NCI-H1105 (cell line): ENCODE measurements around the gene LRMDA.

ENCODE experiments used
- DNase-seq: peaks from one replicate; lab custom pipeline; 2025; lab: John Stamatoyannopoulos, UW

LRMDA gene

DNA sequence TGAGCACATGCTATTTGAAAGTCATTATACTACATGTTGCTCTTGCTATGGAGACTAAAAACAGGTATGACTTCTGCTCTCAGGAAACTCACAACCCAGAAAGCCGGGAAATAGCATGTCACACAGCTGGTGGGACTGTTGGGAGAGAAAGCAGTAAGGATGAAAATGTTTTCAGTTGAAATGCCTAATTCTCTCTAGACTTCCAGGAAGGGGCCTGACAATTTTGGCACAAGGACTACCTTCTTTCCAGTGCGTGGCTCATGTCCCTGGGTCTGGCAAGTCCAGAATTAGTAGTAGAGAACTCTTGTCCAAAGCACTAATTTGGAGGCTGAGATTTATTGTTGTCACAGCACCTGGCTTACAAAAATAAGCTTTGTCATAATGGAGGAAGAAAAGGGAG lies 567.6 kb downstream of the LRMDA start:
- no peak for DNase-seq

- no peak for DNase-seq
Observed at GRCh38 chr10:75999515-76000209, 568.2 kb downstream of the LRMDA start.

DNA sequence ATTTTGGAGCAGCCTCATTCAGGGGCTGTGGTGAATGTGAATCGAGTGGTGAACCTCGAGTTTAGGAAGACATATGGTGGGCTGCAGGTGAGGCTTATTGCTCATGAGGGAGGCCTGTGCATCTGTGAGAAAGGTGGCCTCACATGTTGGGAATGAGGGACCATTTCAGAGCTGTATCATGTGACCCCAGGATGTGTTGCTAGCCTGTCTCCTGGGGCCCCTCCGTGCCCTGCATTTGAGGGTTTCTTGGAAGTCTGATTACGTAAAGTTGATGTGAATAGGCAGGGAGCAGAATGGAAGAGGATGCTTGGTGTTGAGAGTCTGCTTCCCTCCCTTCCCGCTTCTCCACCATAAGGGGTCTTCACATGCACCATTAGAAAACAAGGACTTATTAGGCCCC lies 569.1 kb downstream of the LRMDA start:
- no peak for DNase-seq

DNA sequence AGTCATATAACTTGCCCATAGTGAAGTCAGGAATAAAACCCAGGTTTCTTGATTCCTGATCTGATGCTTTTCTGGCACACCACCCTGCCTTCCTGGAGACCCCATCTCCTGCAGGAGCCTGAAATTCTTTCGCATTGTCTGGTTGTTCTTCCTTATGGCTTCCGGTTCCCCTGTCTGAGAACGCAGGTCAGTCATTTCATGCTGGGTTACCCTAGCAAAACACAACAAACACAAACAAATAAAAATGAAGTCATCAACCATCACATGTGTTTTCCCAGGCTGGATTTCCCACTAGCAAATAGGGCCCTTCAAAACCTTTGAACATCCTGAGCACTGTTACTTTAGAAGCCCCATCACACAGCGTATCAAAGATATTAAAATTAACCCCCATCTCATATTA lies 569.6 kb downstream of the LRMDA start:
- DNase-seq = no peak

DNA sequence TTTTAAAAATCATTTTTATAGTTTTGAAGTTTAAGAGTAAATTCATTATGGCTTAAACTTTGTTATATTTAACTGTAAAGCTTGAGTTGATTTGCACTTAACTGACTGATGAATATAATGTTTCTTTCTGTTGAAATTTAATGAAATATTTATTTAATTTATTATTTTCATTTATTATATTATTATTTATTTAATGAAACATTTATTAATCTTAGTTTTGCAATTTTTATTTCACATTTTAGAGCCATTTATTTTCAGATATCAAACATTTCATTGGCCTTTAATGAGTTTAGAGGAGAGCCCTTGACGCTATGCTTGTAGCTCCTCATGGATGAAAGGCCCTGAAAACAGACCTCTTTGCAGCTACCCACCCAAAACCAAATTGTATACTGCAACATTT lies 570.0 kb downstream of the LRMDA start:
- no peak for DNase-seq

GRCh38 chr10:76002262-76002854 lies 570.9 kb downstream of the LRMDA start:
- no peak for DNase-seq

GRCh38 chr10:76007667-76008181 lies 576.3 kb downstream of the LRMDA start:
- no peak for DNase-seq

DNA sequence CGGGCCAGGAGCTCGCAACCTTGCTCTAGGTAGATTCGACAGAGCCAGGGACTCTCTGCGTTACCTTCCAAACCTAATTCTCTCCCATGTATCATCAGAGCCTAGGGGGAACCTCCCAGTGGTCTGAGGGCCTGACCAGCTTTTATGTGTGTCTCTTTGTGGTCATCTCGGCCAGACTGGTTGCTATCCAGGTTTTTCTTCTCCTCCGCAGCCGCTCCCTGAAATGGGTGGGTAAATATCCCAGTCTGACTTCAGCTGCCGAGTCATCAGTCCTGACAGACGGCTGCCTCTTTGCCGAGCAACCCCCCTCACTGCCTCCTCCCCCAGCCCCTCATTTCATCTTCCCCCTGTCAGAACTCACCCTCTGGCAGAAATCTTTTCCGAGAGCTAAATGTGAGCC lies 578.1 kb downstream of the LRMDA start:
- DNase-seq = no peak

DNA sequence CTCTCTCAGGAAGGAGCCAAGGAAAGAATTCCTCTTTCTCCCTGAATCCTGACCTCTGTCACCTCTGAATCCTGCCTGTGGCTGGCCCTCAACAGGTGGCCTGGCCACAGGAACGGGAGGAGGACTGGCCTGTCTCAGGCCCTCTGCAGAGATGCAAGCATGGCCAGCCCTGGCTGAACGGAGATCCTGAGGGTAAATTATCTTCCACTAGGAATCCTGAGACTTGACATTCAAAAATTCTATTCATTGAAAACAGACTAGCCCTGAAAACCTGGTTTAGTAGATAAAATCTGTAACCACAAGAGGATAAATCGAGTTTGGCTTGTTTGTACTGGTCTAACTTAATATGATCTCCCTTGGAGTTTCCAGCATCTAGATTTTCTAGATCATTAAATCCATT lies 579.3 kb downstream of the LRMDA start:
- no peak for DNase-seq

DNA sequence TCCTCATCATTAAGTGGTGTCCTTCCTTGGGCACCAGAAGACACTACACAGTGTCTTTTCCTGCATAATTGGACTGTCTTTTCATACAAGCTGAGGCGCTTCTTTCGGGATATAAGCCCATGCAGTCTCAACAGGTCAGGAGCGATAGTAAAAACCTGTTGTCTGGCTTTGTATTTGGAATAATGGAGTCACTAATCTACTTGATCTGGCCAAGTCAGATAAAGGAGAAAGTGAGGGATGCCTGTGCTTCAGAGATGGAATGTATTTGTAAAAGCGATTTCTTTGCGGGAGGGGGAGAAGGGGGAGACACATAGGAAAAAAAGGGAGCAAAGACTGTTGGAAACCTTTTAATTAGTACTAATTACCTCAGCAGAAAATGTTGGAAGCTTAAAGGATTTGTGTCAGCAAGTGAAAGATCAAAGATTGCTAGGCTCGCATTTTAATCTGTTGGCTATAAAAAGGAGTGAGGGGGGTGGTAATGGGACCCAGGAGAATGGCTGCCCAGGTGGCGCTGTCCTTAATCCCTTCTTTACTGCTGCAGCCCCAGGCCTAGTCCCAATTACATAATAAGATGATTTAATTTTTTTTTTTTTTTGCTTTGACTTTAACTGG lies 581.4 kb downstream of the LRMDA start:
- no peak for DNase-seq

- DNase-seq = no peak
Observed at GRCh38 chr10:76015245-76015644, 583.8 kb downstream of the LRMDA start.

DNA sequence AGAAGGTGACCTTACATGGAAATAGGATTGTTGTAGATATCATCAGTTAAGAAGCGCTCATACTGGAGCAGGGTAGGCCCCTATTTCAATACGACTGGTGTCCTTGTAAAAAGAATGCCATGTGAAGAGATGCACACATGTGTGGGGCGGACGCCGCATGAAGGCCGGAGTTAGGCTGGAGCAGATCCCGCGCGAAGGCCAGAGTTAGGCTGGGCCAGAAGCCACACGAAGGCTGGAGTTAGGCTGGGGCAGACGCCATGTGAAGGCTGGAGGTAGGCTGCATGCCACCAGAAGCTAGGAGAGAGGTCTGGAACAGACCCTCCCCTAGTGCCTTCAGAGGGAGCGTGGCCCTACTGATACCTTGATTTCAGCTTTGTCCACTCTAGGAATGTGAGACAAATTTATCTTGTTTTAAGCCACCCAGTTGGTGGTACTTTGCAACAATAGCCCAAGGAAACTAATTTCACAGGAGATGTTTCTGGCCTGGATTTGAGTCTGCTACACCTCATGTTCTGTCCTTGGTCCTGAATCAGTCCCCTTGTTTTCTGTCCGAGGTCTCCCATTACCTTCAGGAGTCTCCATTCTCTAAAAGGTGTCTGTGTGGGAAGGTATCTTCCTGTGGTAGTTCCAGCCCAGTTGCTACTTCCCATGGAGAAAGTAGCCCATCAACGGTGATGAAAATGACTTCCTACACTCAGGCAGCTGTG lies 585.8 kb downstream of the LRMDA start:
- DNase-seq = no peak

DNA sequence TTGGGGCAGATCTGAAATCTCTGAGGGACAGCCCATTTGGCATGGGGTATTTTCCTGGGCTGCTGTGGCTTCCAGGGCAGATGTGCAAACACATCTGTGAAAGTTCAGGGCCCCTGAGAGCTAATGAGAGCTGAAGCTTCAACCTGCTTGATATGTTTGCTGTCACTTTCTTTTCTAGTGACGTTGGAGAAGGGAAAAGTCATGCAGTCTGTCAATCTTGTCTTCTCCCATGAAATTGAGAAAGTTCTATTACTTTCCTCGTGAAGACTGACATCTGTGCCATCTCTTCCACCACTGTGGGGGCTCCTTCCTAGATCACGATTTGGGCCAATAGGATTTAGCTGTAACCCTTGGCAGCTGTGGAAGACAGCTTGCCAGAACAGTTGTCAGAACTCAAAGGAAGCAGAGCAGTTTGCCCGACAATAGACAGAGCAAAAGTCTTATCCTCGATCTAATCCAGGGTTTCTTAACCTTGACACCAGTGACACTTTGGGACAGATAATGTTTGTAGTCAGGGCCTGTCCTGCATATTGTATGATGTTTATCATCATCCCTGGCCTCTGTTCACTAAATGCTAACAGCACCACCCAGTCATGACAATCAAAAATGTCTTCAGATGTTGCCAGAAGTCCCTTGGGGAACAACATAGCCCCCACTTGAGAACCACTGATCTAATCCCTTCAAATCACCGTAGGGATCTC lies 586.5 kb downstream of the LRMDA start:
- DNase-seq = no peak

- DNase-seq = no peak
Observed at GRCh38 chr10:76020630-76021029, 589.2 kb downstream of the LRMDA start.

- DNase-seq = no peak
Observed at GRCh38 chr10:76021398-76021797, 590.0 kb downstream of the LRMDA start.

- DNase-seq = no peak
Observed at GRCh38 chr10:76022366-76022765, 590.9 kb downstream of the LRMDA start.

DNA sequence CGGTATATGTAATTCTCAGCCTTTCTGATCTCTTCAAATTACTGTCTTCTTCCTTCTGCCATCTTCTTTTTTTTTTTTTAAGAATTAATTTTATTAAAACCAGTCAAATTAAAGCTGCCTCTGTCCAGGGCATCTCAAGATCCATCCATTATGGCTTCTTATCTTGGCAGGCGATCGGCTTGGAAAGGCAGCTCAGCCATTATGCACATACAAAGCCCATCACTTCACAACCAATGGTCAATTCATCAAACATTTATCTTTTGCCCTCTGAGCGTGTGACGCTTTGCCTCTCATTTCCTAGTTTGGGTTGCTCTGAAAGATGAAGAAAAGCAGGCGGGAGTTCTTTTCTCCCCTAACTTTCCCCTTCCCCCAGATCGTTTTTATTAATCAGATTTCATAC lies 591.6 kb downstream of the LRMDA start:
- DNase-seq = no peak

DNA sequence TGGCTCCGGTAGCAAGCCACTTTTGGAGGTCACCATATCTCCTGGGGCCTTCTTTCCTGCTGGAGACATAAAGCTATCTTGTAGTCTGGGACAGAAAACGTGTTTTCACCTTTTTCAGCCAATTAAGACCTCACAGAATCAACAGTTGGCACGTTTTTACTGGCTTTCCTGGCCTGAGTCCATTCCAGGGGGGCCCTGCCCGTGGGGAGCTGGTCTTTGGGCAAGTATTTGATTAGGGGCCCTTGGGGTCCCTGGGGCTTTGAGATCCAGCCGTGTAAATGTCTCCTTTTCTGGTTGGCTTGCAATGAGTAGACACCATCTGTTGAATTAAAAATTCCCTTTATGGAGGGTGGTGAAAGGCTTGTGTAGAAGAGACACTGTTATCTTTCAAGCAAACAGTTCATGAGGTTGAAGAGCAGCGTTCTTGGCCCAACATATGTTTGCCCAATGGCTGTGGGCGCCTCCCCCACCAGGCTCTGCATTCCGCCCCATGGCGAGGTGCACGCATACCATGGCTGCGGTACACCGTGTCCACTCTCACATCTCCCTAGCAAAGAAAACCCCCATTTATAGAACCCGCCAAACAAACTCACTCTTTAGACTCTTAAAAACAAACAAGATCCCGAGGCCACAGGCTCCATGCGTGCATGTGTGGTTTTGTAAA lies 593.2 kb downstream of the LRMDA start:
- no peak for DNase-seq

DNA sequence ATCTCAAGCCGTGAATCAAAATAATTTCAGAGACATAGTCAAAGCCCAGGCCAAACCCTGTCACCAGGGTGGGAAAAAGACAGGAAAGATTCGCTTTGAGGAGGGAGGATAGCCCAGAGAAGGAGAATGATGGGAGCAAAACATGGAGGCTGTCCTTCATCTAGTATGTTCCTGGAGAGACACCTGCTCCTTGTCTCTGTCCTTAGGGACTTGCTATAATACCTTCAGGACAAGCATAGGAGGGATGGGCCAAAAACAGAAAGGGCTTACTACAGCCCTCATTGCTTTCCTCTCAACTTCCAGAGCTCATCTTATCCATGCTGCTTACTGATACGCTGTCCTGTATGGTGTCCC lies 593.7 kb downstream of the LRMDA start:
- DNase-seq = no peak

DNA sequence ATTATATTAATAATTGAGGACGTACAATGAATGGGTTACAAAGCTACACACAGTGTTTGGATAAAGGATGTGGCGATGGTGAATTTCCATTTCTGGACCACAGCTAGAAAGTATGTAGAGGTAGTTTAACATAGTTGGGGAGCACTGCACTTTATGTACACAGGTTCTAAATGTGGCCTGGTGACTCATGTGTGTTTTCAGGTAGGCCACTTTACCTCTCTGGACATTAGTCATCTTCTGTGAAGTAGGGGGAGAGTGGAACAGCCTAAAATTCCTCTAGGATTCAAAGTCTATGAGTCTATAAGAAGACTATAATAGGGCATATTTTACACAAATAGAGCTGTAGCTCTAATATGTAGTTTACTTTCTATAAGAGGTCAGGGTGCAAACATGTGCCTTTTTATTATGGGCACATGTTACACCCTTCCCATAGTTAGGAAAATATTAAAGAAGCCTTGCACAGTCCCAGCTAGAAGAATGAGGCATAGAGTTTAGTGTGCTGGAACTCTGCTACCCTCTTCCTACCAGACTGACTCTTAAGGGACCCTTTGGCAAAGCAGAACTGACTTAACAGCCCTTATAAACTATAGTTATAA lies 594.9 kb downstream of the LRMDA start:
- no peak for DNase-seq

DNA sequence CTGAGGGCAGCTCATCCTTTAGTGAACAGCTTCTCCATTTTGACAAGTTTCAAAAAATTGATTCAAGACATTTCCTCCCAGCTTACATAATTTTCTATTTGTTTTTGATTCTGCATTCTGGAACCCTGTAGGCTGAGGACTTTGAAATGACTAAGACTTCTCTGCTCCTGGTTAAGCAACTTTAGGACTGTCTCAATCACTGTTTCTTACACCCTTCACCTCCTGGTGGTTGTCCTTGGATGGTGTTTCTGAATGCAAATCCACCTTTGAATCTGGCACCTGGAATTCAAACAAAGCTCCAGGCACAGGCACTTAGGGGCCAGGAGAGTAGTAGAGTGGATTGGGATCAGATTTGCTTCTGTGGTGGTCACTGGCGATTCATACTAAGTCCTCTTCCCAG lies 595.5 kb downstream of the LRMDA start:
- DNase-seq = no peak
